ENCODE results near the gene COQ8A. TPM values are rescaled to one million over a fixed set of nuclear protein-coding genes. Genes with fewer than 3 reads are reported as not detected.

Gene COQ8A
- polyA plus RNA-seq, 1 donor from 2014 or later = 57.4 TPM

DNA sequence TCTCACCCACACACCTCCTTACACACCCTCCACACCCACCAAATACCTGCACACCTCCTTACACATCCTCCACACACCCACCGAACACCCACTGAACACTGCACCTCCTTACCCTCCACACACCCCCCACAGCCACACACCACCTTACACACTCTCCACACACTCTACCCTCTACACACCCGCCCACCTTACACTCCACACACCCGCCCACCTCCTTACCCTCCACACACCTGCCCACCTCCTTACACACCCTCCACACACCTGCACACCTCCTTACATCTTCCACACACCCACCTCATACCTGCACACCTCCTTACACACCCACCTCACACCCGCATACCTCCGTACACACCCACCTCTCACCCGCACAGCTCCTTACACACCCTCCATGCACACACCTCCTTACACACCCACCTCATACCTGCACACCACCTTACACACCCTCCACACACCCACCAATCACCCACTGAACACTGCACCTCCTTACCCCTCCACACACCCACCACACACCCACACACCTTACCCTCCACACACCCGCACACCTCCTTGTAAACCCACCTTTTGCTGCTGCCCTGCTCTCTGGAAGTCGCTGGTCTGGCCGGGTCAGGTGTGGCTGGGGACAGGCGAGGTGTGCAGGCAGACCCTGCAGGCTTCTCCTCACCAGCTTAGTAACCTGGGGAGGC is 38.5 kb downstream of the COQ8A start:
- Mint-ChIP-seq H3K27me3 (no peaks in the 10 kb centered on the region), H3K27ac (no peak overlapping the region), H3K4me1 (no peaks in the 10 kb centered on the region), H3K4me3 (no peak overlapping the region), H3K9me3 (no peaks in the 10 kb centered on the region), H3K36me3 (peaks cover 2% of the 10 kb centered on the region)

DNA sequence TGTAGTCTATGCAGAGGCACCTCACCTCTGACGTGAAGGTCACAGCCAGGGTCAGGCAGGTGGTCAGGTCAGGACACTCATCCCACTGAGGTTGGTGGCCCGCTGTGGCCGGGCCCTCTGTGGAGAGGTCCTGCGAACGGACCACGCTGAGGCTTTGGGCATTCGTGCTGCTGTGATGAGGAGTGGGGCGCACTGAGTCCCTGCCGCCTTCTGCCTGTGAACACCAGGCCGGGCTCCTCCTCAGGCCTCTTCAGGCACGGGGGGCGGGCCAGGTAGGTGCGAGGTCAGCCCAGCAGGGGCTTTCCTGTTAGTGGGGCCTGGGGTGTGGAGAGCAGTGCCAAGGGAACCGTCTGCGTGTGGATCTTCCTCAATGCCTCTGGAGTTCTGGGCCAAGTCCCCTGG is 39.0 kb downstream of the COQ8A start:
- Mint-ChIP-seq H3K36me3 (peaks cover 2% of the 10 kb centered on the region), H3K9me3 (no peaks in the 10 kb centered on the region), H3K27me3 (no peaks in the 10 kb centered on the region)

DNA sequence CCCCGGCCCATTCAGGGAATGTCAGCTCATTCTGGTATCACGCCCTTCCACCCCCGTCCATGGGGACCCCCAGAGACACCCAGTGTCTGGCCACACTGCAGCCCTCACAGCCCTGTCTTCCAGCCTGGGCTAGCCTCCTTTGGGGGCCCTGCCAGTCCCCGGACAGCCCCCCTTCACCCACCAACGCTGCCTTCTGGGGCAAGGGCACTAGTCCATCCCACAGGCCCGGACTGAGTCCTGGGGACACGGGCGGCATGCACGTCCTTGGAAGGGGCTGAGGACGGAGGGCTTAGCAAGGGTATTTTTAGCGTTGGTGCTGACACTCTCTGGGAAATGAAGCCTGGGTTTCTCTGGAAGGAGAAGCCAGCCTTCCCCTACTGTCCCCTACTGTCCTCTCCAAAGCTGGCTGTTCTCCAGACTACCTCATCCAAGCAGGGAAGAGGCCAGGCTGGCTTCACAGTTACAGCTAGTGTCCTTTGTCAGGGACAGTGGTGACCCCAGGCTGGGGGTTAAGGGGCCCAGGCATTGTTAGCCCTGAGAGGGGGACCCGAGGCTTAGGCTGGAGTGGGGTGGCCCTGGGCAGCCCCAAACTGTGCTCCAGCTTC is 39.5 kb downstream of the COQ8A start:
- Mint-ChIP-seq H3K27ac (no peak overlapping the region), H3K27me3 (no peaks in the 10 kb centered on the region), H3K4me3 (no peak overlapping the region), H3K4me1 (no peaks in the 10 kb centered on the region), H3K9me3 (no peaks in the 10 kb centered on the region), H3K36me3 (peaks cover 2% of the 10 kb centered on the region)

More for the DNA sequence above, 39.0 kb downstream of the COQ8A start:
- H3K4me3 Mint-ChIP-seq = no peak overlapping the region
- no peaks in the 10 kb centered on the region for H3K4me1 Mint-ChIP-seq
- no peak overlapping the region for H3K27ac Mint-ChIP-seq

DNA sequence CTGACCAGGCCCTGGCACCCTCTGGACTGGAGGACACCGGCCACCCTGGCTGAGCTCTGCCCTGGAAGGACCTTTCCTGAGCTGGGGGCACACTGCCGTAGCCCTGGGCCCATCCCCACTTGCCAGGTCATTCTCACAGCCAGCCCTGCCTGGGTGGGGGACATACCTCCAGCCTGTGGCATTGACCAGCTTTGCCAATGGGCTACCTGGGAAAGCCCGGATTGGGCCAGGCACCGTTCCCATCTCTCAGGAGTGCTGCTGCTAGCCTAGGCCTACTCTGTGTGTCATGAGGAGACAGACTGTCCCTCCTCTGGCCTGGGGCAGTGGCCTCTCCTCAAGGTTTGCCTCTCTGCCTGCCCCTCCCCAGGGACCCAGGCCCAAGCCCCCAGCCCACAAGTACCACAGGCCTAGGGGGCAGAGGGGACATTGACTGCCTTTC is 40.0 kb downstream of the COQ8A start:
- H3K27ac Mint-ChIP-seq = no peak overlapping the region

DNA sequence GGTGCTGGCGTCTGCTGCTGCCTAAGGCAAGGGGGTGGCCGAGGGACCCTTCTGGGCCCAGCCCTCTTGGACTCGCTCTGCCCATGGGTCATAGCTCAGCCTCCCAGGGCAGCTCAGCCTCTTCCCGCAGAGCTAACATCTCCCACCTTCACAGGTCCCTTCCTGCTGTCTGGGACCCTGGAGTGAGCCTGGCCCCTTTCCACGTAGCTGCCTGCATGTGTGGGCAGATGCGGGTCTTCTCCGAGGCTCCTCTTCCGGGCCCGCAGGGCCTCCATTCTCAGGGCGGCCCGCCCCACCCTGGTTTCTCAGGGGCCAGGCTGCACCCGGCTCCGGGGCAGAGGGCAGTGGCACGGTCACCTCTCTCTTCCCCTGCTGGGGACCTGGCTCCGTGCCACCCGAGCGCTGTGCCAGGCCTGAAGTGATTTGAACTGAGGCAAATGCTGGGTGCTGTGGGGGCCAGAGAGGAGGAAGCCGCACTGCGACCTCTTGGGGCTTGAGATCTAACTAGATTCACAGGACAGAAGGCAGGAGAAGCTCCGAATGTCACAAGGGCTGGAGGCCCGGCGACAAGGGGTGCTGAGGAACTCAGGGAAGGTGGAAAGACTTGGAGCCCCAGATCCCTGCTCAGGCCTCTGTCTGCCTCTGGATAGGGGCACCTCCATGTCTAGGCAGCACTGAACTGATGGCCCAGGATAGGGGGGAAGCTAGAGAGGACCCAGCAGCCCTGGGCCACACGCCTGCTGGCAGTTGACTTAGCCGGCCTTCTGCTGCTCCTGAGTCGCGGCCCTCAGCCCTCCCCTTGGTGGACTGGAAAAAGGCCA is 40.7 kb downstream of the COQ8A start:
- no peak overlapping the region for H3K27ac Mint-ChIP-seq
- no peaks in the 10 kb centered on the region for H3K36me3 Mint-ChIP-seq

More for the DNA sequence above, 40.0 kb downstream of the COQ8A start:
- no peaks in the 10 kb centered on the region for H3K9me3 Mint-ChIP-seq
- no peaks in the 10 kb centered on the region for H3K4me1 Mint-ChIP-seq
- H3K4me3 Mint-ChIP-seq = no peak overlapping the region
- H3K27me3 Mint-ChIP-seq = no peaks in the 10 kb centered on the region
- no peaks in the 10 kb centered on the region for H3K36me3 Mint-ChIP-seq

DNA sequence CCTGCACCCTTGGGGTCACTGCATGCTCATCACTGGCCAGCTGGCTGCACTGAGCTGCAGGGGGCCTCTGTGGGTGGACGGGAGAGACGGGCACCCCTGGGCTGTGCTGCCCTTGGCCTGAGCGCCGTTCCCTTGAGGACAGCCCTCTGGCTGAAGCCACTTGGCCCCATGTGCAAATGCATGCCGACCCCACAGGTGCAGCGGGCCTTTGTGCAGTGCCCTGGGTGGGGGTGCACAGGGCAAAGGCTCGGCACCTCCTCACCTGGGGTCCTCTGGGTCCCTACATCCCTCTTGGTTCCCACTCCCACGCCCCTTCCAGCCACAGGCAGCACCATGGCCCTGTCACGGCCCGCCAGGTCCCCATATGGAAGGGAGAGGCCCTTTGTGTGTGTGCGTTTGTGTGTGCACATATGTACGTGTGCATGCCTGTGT is 41.3 kb downstream of the COQ8A start:
- H3K36me3 Mint-ChIP-seq = peaks cover 4% of the 10 kb centered on the region
- no peaks in the 10 kb centered on the region for H3K4me1 Mint-ChIP-seq
- H3K4me3 Mint-ChIP-seq = no peak overlapping the region
- no peak overlapping the region for H3K27ac Mint-ChIP-seq
- no peaks in the 10 kb centered on the region for H3K9me3 Mint-ChIP-seq
- no peaks in the 10 kb centered on the region for H3K27me3 Mint-ChIP-seq

More for the DNA sequence above, 40.7 kb downstream of the COQ8A start:
- no peaks in the 10 kb centered on the region for H3K4me1 Mint-ChIP-seq
- H3K9me3 Mint-ChIP-seq = no peaks in the 10 kb centered on the region
- H3K27me3 Mint-ChIP-seq = no peaks in the 10 kb centered on the region
- H3K4me3 Mint-ChIP-seq = no peak overlapping the region

DNA sequence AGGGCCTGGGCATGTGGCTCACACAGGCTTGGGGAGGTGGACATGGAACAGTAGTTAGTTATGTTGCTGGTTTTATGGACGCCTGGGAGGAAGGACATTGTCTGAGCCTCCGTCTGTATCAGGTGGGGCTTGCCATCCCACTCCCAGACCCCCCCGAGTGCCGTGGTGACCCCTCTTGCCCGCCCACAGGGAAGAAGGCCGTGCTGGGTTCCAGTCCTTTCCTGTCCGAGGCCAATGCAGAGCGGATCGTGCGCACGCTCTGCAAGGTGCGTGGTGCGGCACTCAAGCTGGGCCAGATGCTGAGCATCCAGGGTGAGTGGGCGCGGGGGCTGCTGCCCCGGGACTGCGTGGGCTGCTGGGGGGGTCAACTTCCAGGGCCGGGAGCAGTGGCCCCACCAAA is 41.7 kb downstream of the COQ8A start:
- Mint-ChIP-seq H3K27ac (no peak overlapping the region), H3K36me3 (peaks cover 8% of the 10 kb centered on the region), H3K4me1 (no peaks in the 10 kb centered on the region), H3K27me3 (no peaks in the 10 kb centered on the region), H3K4me3 (no peak overlapping the region), H3K9me3 (no peaks in the 10 kb centered on the region)

DNA sequence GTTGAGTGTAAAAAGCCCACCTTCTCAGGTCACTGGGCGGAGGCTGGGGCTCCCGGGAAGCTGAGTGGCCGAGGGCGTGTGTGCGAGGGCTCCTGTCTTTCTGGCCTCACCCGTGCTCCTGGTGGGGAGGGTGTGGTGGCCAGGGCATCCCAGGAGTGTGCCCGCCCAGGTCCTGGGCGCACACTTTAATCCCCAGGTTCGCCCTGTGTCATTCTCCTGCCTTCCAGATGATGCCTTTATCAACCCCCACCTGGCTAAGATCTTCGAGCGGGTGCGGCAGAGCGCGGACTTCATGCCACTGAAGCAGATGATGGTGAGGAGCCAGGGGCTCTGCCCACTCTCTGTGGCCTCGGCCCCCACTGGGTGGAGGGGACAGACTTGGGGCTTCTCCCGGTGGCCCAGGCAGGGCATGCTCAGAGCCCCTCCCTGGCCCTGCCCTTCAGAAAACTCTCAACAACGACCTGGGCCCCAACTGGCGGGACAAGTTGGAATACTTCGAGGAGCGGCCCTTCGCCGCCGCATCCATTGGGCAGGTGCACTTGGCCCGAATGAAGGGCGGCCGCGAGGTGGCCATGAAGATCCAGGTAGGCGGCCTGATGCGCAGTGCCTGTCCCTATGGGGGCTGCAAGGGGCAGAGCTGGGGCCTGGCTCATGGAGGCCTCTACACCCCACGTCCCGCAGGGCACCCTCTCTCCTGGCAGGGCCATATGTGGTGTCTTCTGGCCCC is 42.5 kb downstream of the COQ8A start:
- peak overlapping the region in 1 of 4 donors; percentile 28 for H3K4me3 Mint-ChIP-seq
- peak overlapping the region in 1 of 3 donors; percentile 36 for H3K27ac Mint-ChIP-seq
- H3K27me3 Mint-ChIP-seq = no peaks in the 10 kb centered on the region
- H3K9me3 Mint-ChIP-seq = no peaks in the 10 kb centered on the region
- no peaks in the 10 kb centered on the region for H3K4me1 Mint-ChIP-seq
- H3K36me3 Mint-ChIP-seq = peaks cover 11% of the 10 kb centered on the region

DNA sequence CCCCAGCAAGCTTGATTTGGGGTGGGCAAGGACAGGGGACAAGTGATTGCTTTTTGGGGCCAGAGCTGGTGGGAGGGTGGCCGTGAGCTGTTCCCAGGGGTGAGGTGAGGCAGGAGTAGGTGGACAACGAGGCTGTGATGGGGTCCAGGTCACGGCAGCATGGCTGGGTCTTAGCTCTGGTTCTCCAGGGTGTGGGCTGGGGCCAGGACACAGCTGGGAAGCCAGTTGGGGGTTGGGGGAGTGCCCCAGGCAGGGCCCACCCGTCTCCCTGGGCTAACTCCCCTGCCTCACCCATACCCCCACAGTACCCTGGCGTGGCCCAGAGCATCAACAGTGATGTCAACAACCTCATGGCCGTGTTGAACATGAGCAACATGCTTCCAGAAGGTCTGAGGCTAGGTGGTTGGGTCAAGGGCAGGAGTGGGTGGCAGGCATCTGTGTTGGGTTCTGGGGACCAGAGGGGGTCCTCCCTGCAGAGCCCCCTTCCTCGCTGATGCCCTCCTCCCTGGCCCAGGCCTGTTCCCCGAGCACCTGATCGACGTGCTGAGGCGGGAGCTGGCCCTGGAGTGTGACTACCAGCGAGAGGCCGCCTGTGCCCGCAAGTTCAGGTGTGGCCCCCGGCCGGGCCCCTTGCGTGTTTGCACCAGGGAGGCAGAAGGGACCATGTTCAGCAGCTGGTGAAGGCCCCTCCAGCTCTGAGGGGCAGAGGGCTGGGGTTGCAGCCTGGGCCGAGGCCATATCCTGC is 43.3 kb downstream of the COQ8A start:
- no peaks in the 10 kb centered on the region for H3K4me1 Mint-ChIP-seq
- peaks cover 11% of the 10 kb centered on the region for H3K36me3 Mint-ChIP-seq
- no peaks in the 10 kb centered on the region for H3K27me3 Mint-ChIP-seq
- no peak overlapping the region for H3K4me3 Mint-ChIP-seq
- peak overlapping the region in 1 of 3 donors; percentile 36 for H3K27ac Mint-ChIP-seq
- H3K9me3 Mint-ChIP-seq = no peaks in the 10 kb centered on the region

DNA sequence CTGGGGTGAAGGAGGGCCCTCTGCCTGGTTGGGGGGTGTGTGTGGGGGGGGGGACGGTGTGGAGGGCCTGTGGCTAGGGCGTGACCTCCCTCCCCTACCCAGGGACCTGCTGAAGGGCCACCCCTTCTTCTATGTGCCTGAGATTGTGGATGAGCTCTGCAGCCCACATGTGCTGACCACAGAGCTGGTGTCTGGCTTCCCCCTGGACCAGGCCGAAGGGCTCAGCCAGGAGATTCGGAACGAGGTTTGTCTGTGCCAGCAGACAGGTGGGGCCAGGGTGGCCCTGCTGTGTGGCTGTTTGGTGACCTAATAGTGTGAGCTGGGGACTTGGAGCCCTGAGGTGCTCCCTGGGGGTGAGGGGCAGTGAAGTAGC is 43.9 kb downstream of the COQ8A start:
- H3K36me3 Mint-ChIP-seq = peaks cover 11% of the 10 kb centered on the region
- H3K9me3 Mint-ChIP-seq = no peaks in the 10 kb centered on the region
- no peaks in the 10 kb centered on the region for H3K27me3 Mint-ChIP-seq
- peaks cover 0 to 2% (median 0%) of the 10 kb centered on the region in 3 donors for H3K4me1 Mint-ChIP-seq
- no peak overlapping the region for H3K4me3 Mint-ChIP-seq
- H3K27ac Mint-ChIP-seq = peak overlapping the region in 1 of 3 donors; percentile 16

DNA sequence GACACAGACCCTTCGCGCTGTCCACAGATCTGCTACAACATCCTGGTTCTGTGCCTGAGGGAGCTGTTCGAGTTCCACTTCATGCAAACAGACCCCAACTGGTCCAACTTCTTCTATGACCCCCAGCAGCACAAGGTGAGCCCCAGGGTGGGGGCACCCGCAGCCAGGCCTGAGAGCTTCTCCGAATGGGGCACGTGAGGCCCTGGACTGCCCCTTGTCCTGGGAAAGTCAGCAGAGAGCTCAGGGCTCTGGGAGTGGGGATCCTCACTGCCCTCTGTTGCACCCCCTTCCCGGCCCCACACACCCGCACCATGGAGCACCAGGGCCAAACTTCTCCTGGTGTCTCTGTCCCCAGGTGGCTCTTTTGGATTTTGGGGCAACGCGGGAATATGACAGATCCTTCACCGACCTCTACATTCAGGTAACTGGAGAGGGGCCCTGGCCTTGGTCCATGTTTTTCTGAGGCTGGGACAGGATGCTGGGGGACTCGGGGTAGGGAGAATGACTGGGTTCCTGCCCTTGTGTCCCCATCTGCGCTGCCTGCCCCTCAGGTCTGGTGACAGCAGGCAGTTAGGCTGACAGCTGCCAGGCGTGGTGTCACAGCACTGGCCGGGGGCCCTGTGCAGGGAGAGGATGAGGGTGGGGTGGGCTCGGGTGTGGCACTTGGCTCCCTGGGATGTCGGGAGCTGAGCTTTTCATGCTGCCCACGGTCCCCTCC is 44.6 kb downstream of the COQ8A start:
- Mint-ChIP-seq H3K27ac (peak overlapping the region in 1 of 3 donors; percentile 16), H3K4me3 (no peak overlapping the region), H3K36me3 (peaks cover 11% of the 10 kb centered on the region), H3K4me1 (peaks cover 5 to 9% (median 6%) of the 10 kb centered on the region in 3 donors), H3K9me3 (no peaks in the 10 kb centered on the region), H3K27me3 (no peaks in the 10 kb centered on the region)

DNA sequence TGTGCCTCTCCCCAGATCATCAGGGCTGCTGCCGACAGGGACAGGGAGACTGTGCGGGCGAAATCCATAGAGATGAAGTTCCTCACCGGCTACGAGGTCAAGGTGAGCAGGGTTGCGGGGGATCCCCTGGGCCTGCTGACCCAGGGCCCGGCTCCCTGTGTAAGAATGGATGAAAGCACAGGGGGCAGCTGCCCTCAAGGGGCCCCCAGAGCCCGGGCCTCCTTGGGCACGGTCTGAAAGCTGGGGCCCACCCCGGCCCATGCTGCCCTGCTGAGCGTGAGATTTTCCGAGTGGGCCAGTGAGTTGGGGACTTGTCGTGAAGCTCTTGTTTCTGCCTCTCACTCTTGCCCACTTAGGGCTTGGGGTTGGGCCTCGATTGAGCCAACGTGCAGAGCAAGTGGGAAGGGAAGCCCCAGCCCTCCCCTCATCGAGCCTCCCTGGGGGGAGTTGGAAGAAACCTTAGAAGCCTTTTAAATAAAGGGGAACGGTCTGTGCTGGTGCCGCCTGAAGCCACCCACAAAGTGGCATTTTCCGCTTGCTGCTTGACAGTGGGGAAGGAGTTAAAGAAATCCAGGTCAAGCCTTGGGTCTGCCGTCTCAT is 45.2 kb downstream of the COQ8A start:
- no peaks in the 10 kb centered on the region for H3K9me3 Mint-ChIP-seq
- peaks cover 12 to 15% (median 12%) of the 10 kb centered on the region in 3 donors for H3K4me1 Mint-ChIP-seq
- H3K27me3 Mint-ChIP-seq = no peaks in the 10 kb centered on the region
- peaks cover 11% of the 10 kb centered on the region for H3K36me3 Mint-ChIP-seq
- H3K27ac Mint-ChIP-seq = no peak overlapping the region
- H3K4me3 Mint-ChIP-seq = no peak overlapping the region

DNA sequence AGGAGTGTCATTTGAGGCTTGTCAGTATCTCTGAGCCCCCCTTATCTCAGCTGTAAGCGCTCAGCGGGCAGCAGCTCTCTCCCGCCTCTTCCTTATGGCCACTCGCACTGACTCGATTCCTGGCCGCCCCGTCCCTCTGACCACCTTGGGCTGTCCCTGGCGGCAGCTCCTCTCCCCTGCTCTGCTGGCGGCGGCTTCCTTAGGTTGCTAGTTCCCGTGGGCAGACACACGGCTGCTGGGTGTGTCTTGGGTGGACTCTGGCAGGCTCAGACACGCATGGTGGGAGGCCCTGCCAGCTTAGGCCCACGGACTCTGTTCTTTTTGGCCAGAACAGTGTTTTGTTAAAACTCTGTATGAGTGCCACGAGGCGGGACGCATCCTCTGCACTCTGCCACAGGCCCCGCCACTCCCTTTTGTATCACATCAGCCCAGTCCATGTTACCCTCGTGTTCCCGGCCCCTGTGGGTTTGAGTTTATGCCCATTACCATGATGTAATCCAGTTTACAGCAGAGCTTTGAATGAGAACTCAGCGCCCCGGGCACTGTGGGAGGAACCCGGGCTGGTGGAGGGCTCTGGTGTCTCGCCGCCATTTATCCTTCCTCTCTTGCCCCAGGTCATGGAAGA is 45.9 kb downstream of the COQ8A start:
- peaks cover 12 to 20% (median 16%) of the 10 kb centered on the region in 3 donors for H3K4me1 Mint-ChIP-seq
- no peaks in the 10 kb centered on the region for H3K9me3 Mint-ChIP-seq
- no peaks in the 10 kb centered on the region for H3K27me3 Mint-ChIP-seq
- H3K36me3 Mint-ChIP-seq = peaks cover 11% of the 10 kb centered on the region
- H3K27ac Mint-ChIP-seq = no peak overlapping the region
- H3K4me3 Mint-ChIP-seq = no peak overlapping the region
